Neural progenitor cell (in vitro differentiated cells): ENCODE measurements around the gene CDS2. TPM values are rescaled to one million over a fixed set of nuclear protein-coding genes. Genes with fewer than 3 reads are reported as not detected.
A peak's percentile ranks its signal among the peaks of the same experiment; 100 is the strongest.

ENCODE experiments used
- DNase-seq: peaks from one replicate; pipeline ENCODE4 v3.0.0-alpha.2; 2016; ENCODE audit warnings: low spot score
- H2AFZ ChIP-seq: fragments of 200-600 bp; sonication (generic); replicated peaks from 2 replicates; pipeline ENCODE4 v1.6.1; 2016; ENCODE audit warnings: antibody characterized with exemption
- H3F3A ChIP-seq: fragments of 200-600 bp; sonication (generic); 2 replicates; pipeline ENCODE4 v1.6.1; 2016; ENCODE audit warnings: antibody characterized with exemption, low read depth
- H3K27ac ChIP-seq: fragments of 200-600 bp; sonication (generic); 2 replicates; pipeline ENCODE4 v1.5.1; 2016; ENCODE audit warnings: mild to moderate bottlenecking
- H3K27me3 ChIP-seq: fragments of 200-600 bp; sonication (generic); 2 replicates; pipeline ENCODE4 v1.6.1; 2016; ENCODE audit warnings: mild to moderate bottlenecking, moderate library complexity
- H3K36me3 ChIP-seq: fragments of 200-600 bp; sonication (generic); 2 replicates; pipeline ENCODE4 v1.5.1; 2016
- H3K4me1 ChIP-seq: fragments of 200-600 bp; sonication (generic); 2 replicates; pipeline ENCODE4 v1.6.1; 2016; ENCODE audit warnings: mixed run types
- H3K4me2 ChIP-seq: fragments of 200-600 bp; sonication (generic); 2 replicates; pipeline ENCODE4 v1.6.1; 2016
- H3K4me3 ChIP-seq: fragments of 200-600 bp; sonication (generic); 2 replicates; pipeline ENCODE4 v1.5.1; 2016
- H3K79me2 ChIP-seq: fragments of 200-600 bp; sonication (generic); 2 replicates; pipeline ENCODE4 v1.6.1; 2016; ENCODE audit warnings: low read depth
- H3K9ac ChIP-seq: fragments of 200-600 bp; sonication (generic); 2 replicates; pipeline ENCODE4 v1.6.1; 2016
- H3K9me3 ChIP-seq: fragments of 200-600 bp; sonication (generic); 2 replicates; pipeline ENCODE4 v1.5.1; 2016; ENCODE audit warnings: low read depth
- H4K20me1 ChIP-seq: fragments of 200-600 bp; sonication (generic); 2 replicates; pipeline ENCODE4 v1.6.1; 2016; ENCODE audit warnings: low read depth
- H3K27ac Mint-ChIP-seq: 3 replicates; pipeline ENCODE4 v1.8.0; 2021; ENCODE audit warnings: mixed read lengths
- H3K27me3 Mint-ChIP-seq: 2 replicates; pipeline ENCODE4 v1.8.0; 2022; ENCODE audit warnings: low read depth, mild to moderate bottlenecking, inconsistent platforms, moderate library complexity, mixed read lengths; ENCODE audit not compliant: insufficient read depth
- H3K36me3 Mint-ChIP-seq: 3 replicates; pipeline ENCODE4 v1.8.0; 2021; ENCODE audit warnings: mixed read lengths
- H3K4me1 Mint-ChIP-seq: 3 replicates; pipeline ENCODE4 v1.8.0; 2021; ENCODE audit warnings: mixed read lengths
- H3K4me3 Mint-ChIP-seq: 3 replicates; pipeline ENCODE4 v1.8.0; 2021; ENCODE audit warnings: mild to moderate bottlenecking, moderate library complexity, mixed read lengths
- H3K9me3 Mint-ChIP-seq: 3 replicates; pipeline ENCODE4 v1.8.0; 2020; ENCODE audit warnings: mixed read lengths
- CTCF ChIP-seq: fragments of 200-600 bp; sonication (generic); IDR thresholded peaks from 2 replicates; pipeline ENCODE4 v1.5.1; 2017; ENCODE audit warnings: antibody characterized with exemption, mild to moderate bottlenecking
- EZH2 ChIP-seq: fragments of 200-600 bp; sonication (generic); IDR thresholded peaks from 2 replicates; pipeline ENCODE4 v1.6.1; 2017; ENCODE audit warnings: antibody characterized with exemption, mild to moderate bottlenecking, moderate library complexity
- EZH2phosphoT487 ChIP-seq: fragments of 200-600 bp; sonication (generic); IDR thresholded peaks from 2 replicates; pipeline ENCODE4 v1.6.1; 2017; ENCODE audit warnings: antibody characterized with exemption
- total RNA-seq: library from RNA; depleted of rRNA; stranded (reverse); fragments of >200 nt; gene quantifications from 2 replicates; pipeline ENCODE4 v1.2.3, GENCODE V29; 2015; ENCODE audit warnings: low replicate concordance

Gene CDS2
- total RNA-seq, 1 donor from 2014 or later = 59.8 TPM

- H3K4me3 Mint-ChIP-seq = peak overlapping the region; percentile 98
- Histone ChIP-seq H3K4me3 (peak overlapping the region; percentile 98), H3K4me1 (peaks cover 9% of the 10 kb centered on the region), H3K9me3 (no peaks in the 10 kb centered on the region), H3K36me3 (no peaks in the 10 kb centered on the region), H3K4me2 (peak overlapping the region; percentile 91), H3K9ac (peak overlapping the region; percentile 67), H3K27ac (no peak overlapping the region), H3K79me2 (peaks cover 61% of the 10 kb centered on the region), H4K20me1 (peaks cover 20% of the 10 kb centered on the region), H3F3A (peaks cover 18% of the 10 kb centered on the region), H2AFZ (no peak overlapping the region), H3K27me3 (no peaks in the 10 kb centered on the region)
- TF ChIP-seq EZH2 = no peak
- TF ChIP-seq CTCF = no peak
- TF ChIP-seq EZH2phosphoT487 = no peak
- H3K27ac Mint-ChIP-seq = peak overlapping the region; percentile 73
- H3K36me3 Mint-ChIP-seq = peaks cover 2% of the 10 kb centered on the region
- H3K9me3 Mint-ChIP-seq = no peaks in the 10 kb centered on the region
- peaks cover 7% of the 10 kb centered on the region for H3K27me3 Mint-ChIP-seq
- no peak for DNase-seq
- H3K4me1 Mint-ChIP-seq = peaks cover 15% of the 10 kb centered on the region
These were observed 1.1 kb downstream of the CDS2 start for GRCh38 chr20:5127859-5128424.

GRCh38 chr20:5128886-5129285 lies 2.1 kb downstream of the CDS2 start:
- Histone ChIP-seq H3K9me3 (no peaks in the 10 kb centered on the region), H3K27ac (no peak overlapping the region), H3K4me3 (peak overlapping the region; percentile 98), H3K4me1 (peaks cover 9% of the 10 kb centered on the region), H3K4me2 (peak overlapping the region; percentile 91), H3K79me2 (peaks cover 71% of the 10 kb centered on the region), H4K20me1 (peaks cover 21% of the 10 kb centered on the region), H3F3A (peaks cover 18% of the 10 kb centered on the region), H3K27me3 (no peaks in the 10 kb centered on the region), H3K36me3 (no peaks in the 10 kb centered on the region), H3K9ac (no peak overlapping the region), H2AFZ (no peak overlapping the region)
- peaks cover 15% of the 10 kb centered on the region for H3K4me1 Mint-ChIP-seq
- peaks cover 2% of the 10 kb centered on the region for H3K36me3 Mint-ChIP-seq
- H3K27ac Mint-ChIP-seq = no peak overlapping the region
- H3K27me3 Mint-ChIP-seq = peaks cover 7% of the 10 kb centered on the region
- peak overlapping the region; percentile 65 for H3K4me3 Mint-ChIP-seq
- DNase-seq = no peak
- TF ChIP-seq EZH2 (no peak), CTCF (no peak), EZH2phosphoT487 (no peak)
- no peaks in the 10 kb centered on the region for H3K9me3 Mint-ChIP-seq

- H3K9me3 Mint-ChIP-seq = no peaks in the 10 kb centered on the region
- Histone ChIP-seq H3K9me3 (no peaks in the 10 kb centered on the region), H3K9ac (no peak overlapping the region), H4K20me1 (peaks cover 40% of the 10 kb centered on the region), H3K4me2 (no peak overlapping the region), H3K4me3 (no peak overlapping the region), H2AFZ (no peak overlapping the region), H3K4me1 (peaks cover 20% of the 10 kb centered on the region), H3K27ac (no peak overlapping the region), H3K36me3 (no peaks in the 10 kb centered on the region), H3F3A (peaks cover 14% of the 10 kb centered on the region), H3K79me2 (peaks cover 97% of the 10 kb centered on the region), H3K27me3 (no peaks in the 10 kb centered on the region)
- H3K27ac Mint-ChIP-seq = no peak overlapping the region
- peaks cover 17% of the 10 kb centered on the region for H3K4me1 Mint-ChIP-seq
- no peak for TF ChIP-seq CTCF
- no peak for TF ChIP-seq EZH2
- no peak for TF ChIP-seq EZH2phosphoT487
- no peak for DNase-seq
- H3K36me3 Mint-ChIP-seq = peaks cover 2% of the 10 kb centered on the region
- H3K27me3 Mint-ChIP-seq = peaks cover 4% of the 10 kb centered on the region
- no peak overlapping the region for H3K4me3 Mint-ChIP-seq
These were observed 4.7 kb downstream of the CDS2 start for GRCh38 chr20:5131502-5131901.
